HG03196 (cell line): ENCODE measurements around the gene AMDHD2.
"Not testable (repeated sequence)": the region's sequence is repeated elsewhere in the genome, so short reads cannot be mapped to it uniquely, and the experiment has no call there.

Experiments used
- ATAC-seq: cut with Tn5 transposase; IDR thresholded peaks from one replicate; pipeline ENCODE4 v1.9.1; 2021; ENCODE audit not compliant: unreplicated experiment

AMDHD2 gene

GRCh38 chr16:2520097-2520783, at the start of gene AMDHD2:
Gene AMDHD2, plus strand, starts transcription at chr16:2520371. Its CDS starts 88 bp downstream, at chr16:2520459.
- ATAC-seq = no peak

- no peak for ATAC-seq
These were observed 49.6 kb upstream of the AMDHD2 start for GRCh38 chr16:2470603-2471015.

DNA sequence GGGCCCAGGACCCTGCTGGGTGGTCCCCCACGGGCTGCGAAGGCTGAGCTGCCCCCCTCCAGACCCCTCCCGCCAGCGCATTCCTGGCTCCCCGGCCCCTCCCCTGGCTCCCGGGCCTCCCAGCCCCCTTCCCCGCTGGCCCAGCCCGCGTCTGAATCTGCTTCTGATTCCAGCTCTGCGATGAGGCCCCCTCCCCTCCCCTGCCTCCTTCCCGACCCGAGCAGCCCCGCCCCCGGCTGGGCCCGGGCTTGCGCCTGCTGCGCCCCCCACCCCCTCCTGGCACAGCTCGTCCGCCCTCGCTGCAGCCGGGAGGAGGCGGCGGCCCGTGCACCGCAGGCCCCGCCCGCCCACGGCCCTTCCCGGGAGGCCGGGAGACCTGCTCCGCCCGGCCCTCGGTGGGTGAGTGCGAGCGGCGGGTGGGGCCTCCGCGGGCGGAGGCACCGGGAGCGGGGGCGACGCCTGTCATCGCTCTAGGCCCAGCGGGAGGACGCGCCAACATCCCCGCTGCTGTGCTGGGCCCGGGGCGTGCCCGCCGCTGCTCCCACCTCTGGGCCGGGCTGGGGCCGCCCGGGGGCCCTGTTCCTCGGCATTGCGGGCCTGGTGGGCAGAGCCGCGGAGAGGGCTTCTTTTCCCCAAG, 49.0 kb upstream of the AMDHD2 start, which contains the start of gene NTN3:
Gene NTN3 (plus strand): TSS at position 282 of the 637 bp plus-strand sequence. CDS start 405 bp downstream, outside the sequence.
- ATAC-seq = no peak

DNA sequence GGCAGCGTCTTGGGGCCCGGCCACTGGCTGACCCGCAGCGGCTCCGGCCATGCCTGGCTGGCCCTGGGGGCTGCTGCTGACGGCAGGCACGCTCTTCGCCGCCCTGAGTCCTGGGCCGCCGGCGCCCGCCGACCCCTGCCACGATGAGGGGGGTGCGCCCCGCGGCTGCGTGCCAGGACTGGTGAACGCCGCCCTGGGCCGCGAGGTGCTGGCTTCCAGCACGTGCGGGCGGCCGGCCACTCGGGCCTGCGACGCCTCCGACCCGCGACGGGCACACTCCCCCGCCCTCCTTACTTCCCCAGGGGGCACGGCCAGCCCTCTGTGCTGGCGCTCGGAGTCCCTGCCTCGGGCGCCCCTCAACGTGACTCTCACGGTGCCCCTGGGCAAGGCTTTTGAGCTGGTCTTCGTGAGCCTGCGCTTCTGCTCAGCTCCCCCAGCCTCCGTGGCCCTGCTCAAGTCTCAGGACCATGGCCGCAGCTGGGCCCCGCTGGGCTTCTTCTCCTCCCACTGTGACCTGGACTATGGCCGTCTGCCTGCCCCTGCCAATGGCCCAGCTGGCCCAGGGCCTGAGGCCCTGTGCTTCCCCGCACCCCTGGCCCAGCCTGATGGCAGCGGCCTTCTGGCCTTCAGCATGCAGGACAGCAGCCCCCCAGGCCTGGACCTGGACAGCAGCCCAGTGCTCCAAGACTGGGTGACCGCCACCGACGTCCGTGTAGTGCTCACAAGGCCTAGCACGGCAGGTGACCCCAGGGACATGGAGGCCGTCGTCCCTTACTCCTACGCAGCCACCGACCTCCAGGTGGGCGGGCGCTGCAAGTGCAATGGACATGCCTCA, 48.3 kb upstream of the AMDHD2 start:
- no peak for ATAC-seq

- no peak for ATAC-seq
These were observed 47.7 kb upstream of the AMDHD2 start for GRCh38 chr16:2472488-2472864.

GRCh38 chr16:2472885-2473445, 47.2 kb upstream of the AMDHD2 start:
- ATAC-seq = no peak

GRCh38 chr16:2473446-2473926, 46.7 kb upstream of the AMDHD2 start:
- no peak for ATAC-seq

GRCh38 chr16:2473999-2474876, 45.9 kb upstream of the AMDHD2 start:
- ATAC-seq = no peak

- peak; percentile 29 for ATAC-seq
These were observed 45.2 kb upstream of the AMDHD2 start, which contains the start of gene TBC1D24 for GRCh38 chr16:2474877-2475412. Gene TBC1D24, plus strand, starts transcription at chr16:2475127. Its CDS starts 21,022 bp downstream, at chr16:2496149.

GRCh38 chr16:2475413-2476344, 44.5 kb upstream of the AMDHD2 start:
- peak; percentile 10 for ATAC-seq

GRCh38 chr16:2476345-2476720, 43.8 kb upstream of the AMDHD2 start:
- ATAC-seq = no peak

- ATAC-seq = no peak
These were observed 43.4 kb upstream of the AMDHD2 start for GRCh38 chr16:2476741-2477140.

- ATAC-seq = no peak
These were observed 42.8 kb upstream of the AMDHD2 start for GRCh38 chr16:2477327-2477726.

DNA sequence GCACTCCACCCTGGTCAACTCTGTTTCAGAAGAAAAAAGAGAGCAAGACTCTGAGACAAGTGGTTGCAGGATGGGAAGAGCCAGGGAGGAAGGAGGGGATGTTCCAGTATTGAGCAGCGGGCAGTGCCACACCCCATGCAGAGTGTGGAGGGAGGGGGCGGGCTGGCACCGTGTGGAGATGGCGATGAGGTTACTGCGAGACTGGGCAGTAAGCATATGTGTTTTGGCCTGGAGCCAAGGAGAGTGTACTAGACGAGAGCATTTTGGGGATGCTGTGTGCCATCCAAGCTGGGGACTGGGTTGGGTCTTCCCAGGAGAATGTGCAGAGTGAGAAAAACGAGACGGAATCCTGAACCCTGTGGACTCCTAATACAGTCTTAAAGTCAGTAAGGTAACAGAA, 41.9 kb upstream of the AMDHD2 start:
- no peak for ATAC-seq

GRCh38 chr16:2479996-2480395, 40.2 kb upstream of the AMDHD2 start:
- not testable (repeated sequence) for ATAC-seq

GRCh38 chr16:2480948-2481347, 39.2 kb upstream of the AMDHD2 start:
- ATAC-seq = no peak

GRCh38 chr16:2481676-2482075, 38.5 kb upstream of the AMDHD2 start:
- no peak for ATAC-seq

DNA sequence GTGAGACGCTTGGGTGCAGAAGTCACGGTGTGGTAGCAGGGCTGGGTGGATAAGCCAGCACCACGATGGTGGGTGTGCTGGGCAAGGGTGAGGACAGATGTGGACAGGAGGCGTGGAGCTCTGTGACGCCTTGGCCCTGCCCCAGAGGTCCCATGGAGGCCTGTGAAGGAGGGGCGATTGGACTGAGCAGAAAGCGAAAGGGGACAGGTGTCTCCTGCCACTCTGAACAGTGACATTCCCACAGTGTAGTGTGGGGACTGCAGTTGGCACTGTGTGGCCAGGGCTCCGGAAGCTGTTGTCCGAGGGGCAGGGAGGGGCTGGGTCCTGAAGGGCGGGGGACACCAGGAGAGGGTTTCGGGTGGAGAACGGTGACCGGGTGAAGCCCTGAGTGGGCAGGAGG, 37.9 kb upstream of the AMDHD2 start:
- no peak for ATAC-seq
